ENCODE results near the gene MAML2.

MAML2 gene

GRCh38 chr11:96019281-96019680, 323.7 kb downstream of the MAML2 start:
- Histone ChIP-seq H3K9ac (ENCODE audit: low read depth, low read length) (no peak overlapping the region), H3K4me1 (ENCODE audit: insufficient read depth, low read length) (peaks cover 13% of the 10 kb centered on the region), H3K36me3 (ENCODE audit: insufficient read depth, low read length) (no peaks in the 10 kb centered on the region), H3K9me3 (ENCODE audit: control insufficient read depth, insufficient read depth, low read length) (no peaks in the 10 kb centered on the region)

- H3K9ac ChIP-seq (ENCODE audit: low read depth, low read length): no peak overlapping the region
- H3K4me1 ChIP-seq (ENCODE audit: insufficient read depth, low read length): peaks cover 27% of the 10 kb centered on the region
- H3K9me3 ChIP-seq (ENCODE audit: control insufficient read depth, insufficient read depth, low read length): no peaks in the 10 kb centered on the region
- no peaks in the 10 kb centered on the region for H3K36me3 ChIP-seq (ENCODE audit: insufficient read depth, low read length)
These were observed 325.1 kb downstream of the MAML2 start for GRCh38 chr11:96017856-96018255.

GRCh38 chr11:96016978-96017502, 326.0 kb downstream of the MAML2 start:
- no peaks in the 10 kb centered on the region for H3K9me3 ChIP-seq (ENCODE audit: control insufficient read depth, insufficient read depth, low read length)
- no peaks in the 10 kb centered on the region for H3K36me3 ChIP-seq (ENCODE audit: insufficient read depth, low read length)
- no peak overlapping the region for H3K9ac ChIP-seq (ENCODE audit: low read depth, low read length)
- peaks cover 28% of the 10 kb centered on the region for H3K4me1 ChIP-seq (ENCODE audit: insufficient read depth, low read length)

- H3K36me3 ChIP-seq (ENCODE audit: insufficient read depth, low read length): no peaks in the 10 kb centered on the region
- peaks cover 28% of the 10 kb centered on the region for H3K4me1 ChIP-seq (ENCODE audit: insufficient read depth, low read length)
- no peak overlapping the region for H3K9ac ChIP-seq (ENCODE audit: low read depth, low read length)
- H3K9me3 ChIP-seq (ENCODE audit: control insufficient read depth, insufficient read depth, low read length): no peaks in the 10 kb centered on the region
These were observed 327.0 kb downstream of the MAML2 start for GRCh38 chr11:96015906-96016565.

- H3K9me3 ChIP-seq (ENCODE audit: control insufficient read depth, insufficient read depth, low read length): no peaks in the 10 kb centered on the region
- peaks cover 24% of the 10 kb centered on the region for H3K4me1 ChIP-seq (ENCODE audit: insufficient read depth, low read length)
- H3K9ac ChIP-seq (ENCODE audit: low read depth, low read length): no peak overlapping the region
- no peaks in the 10 kb centered on the region for H3K36me3 ChIP-seq (ENCODE audit: insufficient read depth, low read length)
These were observed 328.8 kb downstream of the MAML2 start for GRCh38 chr11:96014217-96014616.

GRCh38 chr11:96013461-96014213, 329.4 kb downstream of the MAML2 start:
- Histone ChIP-seq H3K4me1 (ENCODE audit: insufficient read depth, low read length) (peaks cover 24% of the 10 kb centered on the region), H3K9me3 (ENCODE audit: control insufficient read depth, insufficient read depth, low read length) (no peaks in the 10 kb centered on the region), H3K36me3 (ENCODE audit: insufficient read depth, low read length) (no peaks in the 10 kb centered on the region), H3K9ac (ENCODE audit: low read depth, low read length) (no peak overlapping the region)

GRCh38 chr11:96012086-96012824, 330.7 kb downstream of the MAML2 start:
- no peak overlapping the region for H3K9ac ChIP-seq (ENCODE audit: low read depth, low read length)
- peaks cover 24% of the 10 kb centered on the region for H3K4me1 ChIP-seq (ENCODE audit: insufficient read depth, low read length)
- no peaks in the 10 kb centered on the region for H3K9me3 ChIP-seq (ENCODE audit: control insufficient read depth, insufficient read depth, low read length)
- H3K36me3 ChIP-seq (ENCODE audit: insufficient read depth, low read length): no peaks in the 10 kb centered on the region

GRCh38 chr11:96010683-96011082, 332.3 kb downstream of the MAML2 start:
- Histone ChIP-seq H3K4me1 (ENCODE audit: insufficient read depth, low read length) (peaks cover 19% of the 10 kb centered on the region), H3K9ac (ENCODE audit: low read depth, low read length) (no peak overlapping the region), H3K36me3 (ENCODE audit: insufficient read depth, low read length) (no peaks in the 10 kb centered on the region), H3K9me3 (ENCODE audit: control insufficient read depth, insufficient read depth, low read length) (no peaks in the 10 kb centered on the region)

- Histone ChIP-seq H3K4me1 (ENCODE audit: insufficient read depth, low read length) (peaks cover 5% of the 10 kb centered on the region), H3K9ac (ENCODE audit: low read depth, low read length) (no peak overlapping the region), H3K36me3 (ENCODE audit: insufficient read depth, low read length) (no peaks in the 10 kb centered on the region), H3K9me3 (ENCODE audit: control insufficient read depth, insufficient read depth, low read length) (no peaks in the 10 kb centered on the region)
These were observed 334.8 kb downstream of the MAML2 start for GRCh38 chr11:96008161-96008720.

GRCh38 chr11:96006037-96006436, 337.0 kb downstream of the MAML2 start:
- H3K9me3 ChIP-seq (ENCODE audit: control insufficient read depth, insufficient read depth, low read length): no peaks in the 10 kb centered on the region
- H3K36me3 ChIP-seq (ENCODE audit: insufficient read depth, low read length): no peaks in the 10 kb centered on the region
- H3K9ac ChIP-seq (ENCODE audit: low read depth, low read length): no peak overlapping the region
- H3K4me1 ChIP-seq (ENCODE audit: insufficient read depth, low read length): no peaks in the 10 kb centered on the region; the same call in 1 of the 2 replicates

GRCh38 chr11:96004862-96005261, 338.1 kb downstream of the MAML2 start:
- H3K36me3 ChIP-seq (ENCODE audit: insufficient read depth, low read length): no peaks in the 10 kb centered on the region
- peaks cover 7% of the 10 kb centered on the region for H3K4me1 ChIP-seq (ENCODE audit: insufficient read depth, low read length)
- no peaks in the 10 kb centered on the region for H3K9me3 ChIP-seq (ENCODE audit: control insufficient read depth, insufficient read depth, low read length)
- H3K9ac ChIP-seq (ENCODE audit: low read depth, low read length): no peak overlapping the region

GRCh38 chr11:96002754-96003290, 340.2 kb downstream of the MAML2 start:
- Histone ChIP-seq H3K4me1 (ENCODE audit: insufficient read depth, low read length) (peaks cover 14% of the 10 kb centered on the region), H3K9me3 (ENCODE audit: control insufficient read depth, insufficient read depth, low read length) (no peaks in the 10 kb centered on the region), H3K9ac (ENCODE audit: low read depth, low read length) (no peak overlapping the region), H3K36me3 (ENCODE audit: insufficient read depth, low read length) (no peaks in the 10 kb centered on the region)

- Histone ChIP-seq H3K9ac (ENCODE audit: low read depth, low read length) (no peak overlapping the region), H3K4me1 (ENCODE audit: insufficient read depth, low read length) (peaks cover 14% of the 10 kb centered on the region), H3K36me3 (ENCODE audit: insufficient read depth, low read length) (no peaks in the 10 kb centered on the region), H3K9me3 (ENCODE audit: control insufficient read depth, insufficient read depth, low read length) (no peaks in the 10 kb centered on the region)
These were observed 340.7 kb downstream of the MAML2 start for GRCh38 chr11:96002339-96002738.

GRCh38 chr11:96001037-96001436, 342.0 kb downstream of the MAML2 start:
- Histone ChIP-seq H3K9ac (ENCODE audit: low read depth, low read length) (no peak overlapping the region), H3K36me3 (ENCODE audit: insufficient read depth, low read length) (no peaks in the 10 kb centered on the region), H3K9me3 (ENCODE audit: control insufficient read depth, insufficient read depth, low read length) (no peaks in the 10 kb centered on the region), H3K4me1 (ENCODE audit: insufficient read depth, low read length) (peaks cover 14% of the 10 kb centered on the region)
